Measurements from ENCODE around the gene MT3.

Gene MT3

DNA sequence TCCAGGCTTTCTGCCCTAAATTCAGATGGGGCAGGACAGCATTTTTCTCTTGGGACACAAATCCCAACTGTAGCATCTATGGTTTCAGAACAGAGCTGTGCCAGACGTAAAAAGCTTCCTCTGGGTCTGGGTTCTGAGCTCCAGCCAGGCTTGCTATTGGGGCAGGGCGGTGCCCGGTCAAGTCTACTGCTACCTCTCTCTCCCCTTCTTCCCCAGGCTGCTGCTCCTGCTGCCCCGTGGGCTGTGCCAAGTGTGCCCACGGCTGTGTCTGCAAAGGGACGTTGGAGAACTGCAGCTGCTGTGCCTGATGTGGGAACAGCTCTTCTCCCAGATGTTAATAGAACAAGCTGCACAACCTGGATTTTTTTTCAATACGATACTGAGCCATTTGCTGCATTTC is 44.2 kb downstream of the MT3 start (continued):
- TF ChIP-seq SNAI2 (CRISPR knock-in tag; IDR thresholded peaks at IDR 0.05) (no peak), CSDC2 (CRISPR knock-in tag; IDR thresholded peaks at IDR 0.05) (no peak), ZFP3 (CRISPR knock-in tag; IDR thresholded peaks at IDR 0.05) (no peak), OSR1 (CRISPR knock-in tag; IDR thresholded peaks at IDR 0.05) (no peak)

DNA sequence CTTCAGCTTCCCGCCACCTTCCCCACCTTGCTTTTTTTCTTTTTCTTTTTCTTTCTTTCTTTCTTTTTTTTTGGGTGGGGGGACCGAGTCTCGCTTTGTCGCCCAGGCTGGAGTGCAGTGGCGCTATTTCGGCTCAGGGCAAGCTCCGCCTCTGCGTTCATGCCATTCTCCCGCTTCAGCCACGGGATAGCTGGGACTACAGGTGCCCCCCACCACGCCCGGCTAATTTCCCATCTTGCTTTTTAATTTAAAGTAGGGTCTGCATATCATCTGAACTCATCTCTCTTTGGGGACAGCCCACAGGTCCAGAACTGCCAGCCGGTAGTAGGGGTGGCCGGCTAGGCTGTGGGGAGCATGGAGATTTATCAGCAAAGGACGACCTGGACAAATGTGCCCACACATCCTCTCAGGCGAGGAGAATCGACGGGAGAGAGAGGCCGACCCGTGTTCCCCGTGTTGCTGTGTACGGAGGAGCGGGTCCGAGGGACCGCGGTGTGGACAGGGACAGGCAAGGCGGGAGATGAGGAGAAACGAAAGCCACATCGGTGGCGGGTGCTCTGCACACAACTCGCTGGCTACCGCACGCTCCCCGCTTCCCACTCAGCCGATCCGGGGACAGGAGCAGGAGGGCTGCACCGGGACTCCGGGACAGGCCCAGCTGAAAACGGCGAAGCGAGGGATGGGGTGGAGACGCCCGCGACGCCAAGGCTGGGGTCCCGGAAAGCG is 45.5 kb downstream of the MT3 start:
- no peak for TF ChIP-seq ARNTL (CRISPR knock-in tag; IDR thresholded peaks at IDR 0.05; ENCODE audit: borderline replicate concordance, low read depth)
- TF ChIP-seq, protein P1, sequence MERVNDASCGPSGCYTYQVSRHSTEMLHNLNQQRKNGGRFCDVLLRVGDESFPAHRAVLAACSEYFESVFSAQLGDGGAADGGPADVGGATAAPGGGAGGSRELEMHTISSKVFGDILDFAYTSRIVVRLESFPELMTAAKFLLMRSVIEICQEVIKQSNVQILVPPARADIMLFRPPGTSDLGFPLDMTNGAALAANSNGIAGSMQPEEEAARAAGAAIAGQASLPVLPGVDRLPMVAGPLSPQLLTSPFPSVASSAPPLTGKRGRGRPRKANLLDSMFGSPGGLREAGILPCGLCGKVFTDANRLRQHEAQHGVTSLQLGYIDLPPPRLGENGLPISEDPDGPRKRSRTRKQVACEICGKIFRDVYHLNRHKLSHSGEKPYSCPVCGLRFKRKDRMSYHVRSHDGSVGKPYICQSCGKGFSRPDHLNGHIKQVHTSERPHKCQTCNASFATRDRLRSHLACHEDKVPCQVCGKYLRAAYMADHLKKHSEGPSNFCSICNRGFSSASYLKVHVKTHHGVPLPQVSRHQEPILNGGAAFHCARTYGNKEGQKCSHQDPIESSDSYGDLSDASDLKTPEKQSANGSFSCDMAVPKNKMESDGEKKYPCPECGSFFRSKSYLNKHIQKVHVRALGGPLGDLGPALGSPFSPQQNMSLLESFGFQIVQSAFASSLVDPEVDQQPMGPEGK (CRISPR knock-in tag; IDR thresholded peaks at IDR 0.05; ENCODE audit: borderline replicate concordance) = no peak
- no peak for TF ChIP-seq ZNF8 (CRISPR knock-in tag; IDR thresholded peaks at IDR 0.05)
- no peak for TF ChIP-seq SNAI2 (CRISPR knock-in tag; IDR thresholded peaks at IDR 0.05)
- TF ChIP-seq ISL1 (CRISPR knock-in tag; IDR thresholded peaks at IDR 0.05) = no peak
- no peak for TF ChIP-seq GLIS3 (CRISPR knock-in tag; IDR thresholded peaks at IDR 0.05)
- TF ChIP-seq RARB (CRISPR knock-in tag; IDR thresholded peaks at IDR 0.05) = no peak
- no peak for TF ChIP-seq CSDC2 (CRISPR knock-in tag; IDR thresholded peaks at IDR 0.05)
- TF ChIP-seq, protein P2, sequence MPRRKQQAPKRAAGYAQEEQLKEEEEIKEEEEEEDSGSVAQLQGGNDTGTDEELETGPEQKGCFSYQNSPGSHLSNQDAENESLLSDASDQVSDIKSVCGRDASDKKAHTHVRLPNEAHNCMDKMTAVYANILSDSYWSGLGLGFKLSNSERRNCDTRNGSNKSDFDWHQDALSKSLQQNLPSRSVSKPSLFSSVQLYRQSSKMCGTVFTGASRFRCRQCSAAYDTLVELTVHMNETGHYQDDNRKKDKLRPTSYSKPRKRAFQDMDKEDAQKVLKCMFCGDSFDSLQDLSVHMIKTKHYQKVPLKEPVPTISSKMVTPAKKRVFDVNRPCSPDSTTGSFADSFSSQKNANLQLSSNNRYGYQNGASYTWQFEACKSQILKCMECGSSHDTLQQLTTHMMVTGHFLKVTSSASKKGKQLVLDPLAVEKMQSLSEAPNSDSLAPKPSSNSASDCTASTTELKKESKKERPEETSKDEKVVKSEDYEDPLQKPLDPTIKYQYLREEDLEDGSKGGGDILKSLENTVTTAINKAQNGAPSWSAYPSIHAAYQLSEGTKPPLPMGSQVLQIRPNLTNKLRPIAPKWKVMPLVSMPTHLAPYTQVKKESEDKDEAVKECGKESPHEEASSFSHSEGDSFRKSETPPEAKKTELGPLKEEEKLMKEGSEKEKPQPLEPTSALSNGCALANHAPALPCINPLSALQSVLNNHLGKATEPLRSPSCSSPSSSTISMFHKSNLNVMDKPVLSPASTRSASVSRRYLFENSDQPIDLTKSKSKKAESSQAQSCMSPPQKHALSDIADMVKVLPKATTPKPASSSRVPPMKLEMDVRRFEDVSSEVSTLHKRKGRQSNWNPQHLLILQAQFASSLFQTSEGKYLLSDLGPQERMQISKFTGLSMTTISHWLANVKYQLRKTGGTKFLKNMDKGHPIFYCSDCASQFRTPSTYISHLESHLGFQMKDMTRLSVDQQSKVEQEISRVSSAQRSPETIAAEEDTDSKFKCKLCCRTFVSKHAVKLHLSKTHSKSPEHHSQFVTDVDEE (CRISPR knock-in tag; IDR thresholded peaks at IDR 0.05) = no peak
- TF ChIP-seq ESRRG (CRISPR knock-in tag; IDR thresholded peaks at IDR 0.05) = no peak
- peak; percentile 20 for ATAC-seq

DNA sequence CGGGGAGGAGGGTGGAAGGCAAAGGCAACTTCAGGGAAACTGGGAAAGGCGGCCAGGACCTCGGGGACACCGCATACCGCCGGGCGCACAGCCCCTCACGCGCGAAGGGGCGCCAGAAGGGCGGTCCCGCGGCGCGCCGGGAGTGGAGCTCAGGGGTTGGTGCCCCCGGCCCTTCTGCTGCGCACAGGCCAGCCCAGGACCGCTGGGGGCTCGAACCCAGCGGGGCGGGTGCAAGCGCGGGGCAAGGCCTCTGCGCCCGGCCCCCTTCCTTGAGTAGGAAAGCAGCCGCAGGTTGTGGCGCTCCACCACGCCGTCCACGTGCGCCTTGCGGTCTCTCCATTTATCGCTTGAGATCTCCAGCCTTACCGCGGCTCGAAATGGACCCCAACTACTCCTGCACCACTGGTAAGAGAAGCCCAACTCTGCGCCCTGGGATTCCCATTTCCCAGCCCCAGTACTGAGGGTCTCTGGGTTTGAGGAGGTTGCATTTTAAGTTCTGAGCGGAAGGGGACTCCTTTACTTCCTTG is 46.2 kb downstream of the MT3 start:
- TF ChIP-seq, protein P3, sequence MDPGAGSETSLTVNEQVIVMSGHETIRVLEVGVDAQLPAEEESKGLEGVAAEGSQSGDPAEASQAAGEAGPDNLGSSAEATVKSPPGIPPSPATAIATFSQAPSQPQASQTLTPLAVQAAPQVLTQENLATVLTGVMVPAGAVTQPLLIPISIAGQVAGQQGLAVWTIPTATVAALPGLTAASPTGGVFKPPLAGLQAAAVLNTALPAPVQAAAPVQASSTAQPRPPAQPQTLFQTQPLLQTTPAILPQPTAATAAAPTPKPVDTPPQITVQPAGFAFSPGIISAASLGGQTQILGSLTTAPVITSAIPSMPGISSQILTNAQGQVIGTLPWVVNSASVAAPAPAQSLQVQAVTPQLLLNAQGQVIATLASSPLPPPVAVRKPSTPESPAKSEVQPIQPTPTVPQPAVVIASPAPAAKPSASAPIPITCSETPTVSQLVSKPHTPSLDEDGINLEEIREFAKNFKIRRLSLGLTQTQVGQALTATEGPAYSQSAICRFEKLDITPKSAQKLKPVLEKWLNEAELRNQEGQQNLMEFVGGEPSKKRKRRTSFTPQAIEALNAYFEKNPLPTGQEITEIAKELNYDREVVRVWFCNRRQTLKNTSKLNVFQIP (CRISPR knock-in tag; IDR thresholded peaks at IDR 0.05; ENCODE audit: borderline replicate concordance, low read depth) = no peak
- TF ChIP-seq SNAI2 (CRISPR knock-in tag; IDR thresholded peaks at IDR 0.05) (no peak), TOX (CRISPR knock-in tag; IDR thresholded peaks at IDR 0.05; ENCODE audit: borderline replicate concordance) (no peak), ZNF70 (CRISPR knock-in tag; IDR thresholded peaks at IDR 0.05) (no peak), BACH2 (CRISPR knock-in tag; IDR thresholded peaks at IDR 0.05; ENCODE audit: borderline replicate concordance) (no peak), ZNF8 (CRISPR knock-in tag; IDR thresholded peaks at IDR 0.05) (no peak), ZFP3 (CRISPR knock-in tag; IDR thresholded peaks at IDR 0.05) (no peak), ZFP30 (CRISPR knock-in tag; IDR thresholded peaks at IDR 0.05) (no peak), CSDC2 (CRISPR knock-in tag; IDR thresholded peaks at IDR 0.05) (no peak), ZNF565 (CRISPR knock-in tag; conservative IDR thresholded peaks at IDR 0.05; ENCODE audit: low read depth) (no peak), ISL1 (CRISPR knock-in tag; IDR thresholded peaks at IDR 0.05) (no peak), GLIS3 (CRISPR knock-in tag; IDR thresholded peaks at IDR 0.05) (no peak)
- TF ChIP-seq, protein P2 (CRISPR knock-in tag; IDR thresholded peaks at IDR 0.05) = no peak
- TF ChIP-seq, protein P4, sequence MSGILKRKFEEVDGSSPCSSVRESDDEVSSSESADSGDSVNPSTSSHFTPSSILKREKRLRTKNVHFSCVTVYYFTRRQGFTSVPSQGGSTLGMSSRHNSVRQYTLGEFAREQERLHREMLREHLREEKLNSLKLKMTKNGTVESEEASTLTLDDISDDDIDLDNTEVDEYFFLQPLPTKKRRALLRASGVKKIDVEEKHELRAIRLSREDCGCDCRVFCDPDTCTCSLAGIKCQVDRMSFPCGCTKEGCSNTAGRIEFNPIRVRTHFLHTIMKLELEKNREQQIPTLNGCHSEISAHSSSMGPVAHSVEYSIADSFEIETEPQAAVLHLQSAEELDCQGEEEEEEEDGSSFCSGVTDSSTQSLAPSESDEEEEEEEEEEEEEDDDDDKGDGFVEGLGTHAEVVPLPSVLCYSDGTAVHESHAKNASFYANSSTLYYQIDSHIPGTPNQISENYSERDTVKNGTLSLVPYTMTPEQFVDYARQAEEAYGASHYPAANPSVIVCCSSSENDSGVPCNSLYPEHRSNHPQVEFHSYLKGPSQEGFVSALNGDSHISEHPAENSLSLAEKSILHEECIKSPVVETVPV (CRISPR knock-in tag; IDR thresholded peaks at IDR 0.05) = no peak
- TF ChIP-seq, protein P1 (CRISPR knock-in tag; IDR thresholded peaks at IDR 0.05; ENCODE audit: borderline replicate concordance) = no peak
- TF ChIP-seq, protein P5, sequence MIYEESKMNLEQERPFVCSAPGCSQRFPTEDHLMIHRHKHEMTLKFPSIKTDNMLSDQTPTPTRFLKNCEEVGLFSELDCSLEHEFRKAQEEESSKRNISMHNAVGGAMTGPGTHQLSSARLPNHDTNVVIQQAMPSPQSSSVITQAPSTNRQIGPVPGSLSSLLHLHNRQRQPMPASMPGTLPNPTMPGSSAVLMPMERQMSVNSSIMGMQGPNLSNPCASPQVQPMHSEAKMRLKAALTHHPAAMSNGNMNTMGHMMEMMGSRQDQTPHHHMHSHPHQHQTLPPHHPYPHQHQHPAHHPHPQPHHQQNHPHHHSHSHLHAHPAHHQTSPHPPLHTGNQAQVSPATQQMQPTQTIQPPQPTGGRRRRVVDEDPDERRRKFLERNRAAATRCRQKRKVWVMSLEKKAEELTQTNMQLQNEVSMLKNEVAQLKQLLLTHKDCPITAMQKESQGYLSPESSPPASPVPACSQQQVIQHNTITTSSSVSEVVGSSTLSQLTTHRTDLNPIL (CRISPR knock-in tag; IDR thresholded peaks at IDR 0.05; ENCODE audit: low read depth) = no peak
- ATAC-seq = no peak

All from SK-N-SH treated with all-trans-retinoic acid at 6 μM for 48 hours (cell line).